Vagina (tissue), 2 donors: ENCODE measurements around the gene C17orf50. TPM values are rescaled to one million over a fixed set of nuclear protein-coding genes. Genes with fewer than 3 reads are reported as not detected.
A peak's percentile ranks its signal among the peaks of the same experiment; 100 is the strongest.

ENCODE experiments used
- DNase-seq, 2 donors: peaks; one replicate each; pipeline ENCODE4 v3.0.0-alpha.2; 2017; ENCODE audit errors: extremely low spot score in 2 of 2
- H3K27ac ChIP-seq: fragments of 200-600 bp; sonication (generic); one replicate; pipeline ENCODE4 v1.5.1; 2019
- H3K27me3 ChIP-seq: fragments of 200-600 bp; sonication (generic); one replicate; pipeline ENCODE4 v1.5.1; 2019
- H3K36me3 ChIP-seq, 2 donors: fragments of 200-600 bp; sonication (generic); one replicate each; pipeline ENCODE4 v1.5.1; 2017 to 2019
- H3K4me1 ChIP-seq: fragments of 200-600 bp; sonication (generic); one replicate; pipeline ENCODE4 v1.5.1; 2019
- H3K4me3 ChIP-seq, 2 donors: fragments of 200-600 bp; sonication (generic); 1 replicate in 1 of 2; 2 replicates in 1 of 2; pipeline ENCODE4 v1.5.1; 2016 to 2019
- H3K9me3 ChIP-seq: fragments of 200-600 bp; sonication (generic); one replicate; pipeline ENCODE4 v1.5.1; 2019
- CTCF ChIP-seq, 3 experiments: fragments of 450-650 bp in 2 of 3; fragments of 200-600 bp in 1 of 3; sonication (generic) in 1 of 3; IDR thresholded peaks; one replicate each; pipeline ENCODE4 v1.5.1; 2017 to 2019; ENCODE audit warnings: antibody characterized with exemption in 3 of 3, mild to moderate bottlenecking in 2 of 3, moderate library complexity in 2 of 3
- POLR2A ChIP-seq, 2 donors: fragments of 450-650 bp; IDR thresholded peaks; one replicate each; pipeline ENCODE4 v1.6.1; 2017; ENCODE audit warnings: antibody characterized with exemption in 2 of 2, mild to moderate bottlenecking in 2 of 2, moderate library complexity in 2 of 2
- POLR2AphosphoS5 ChIP-seq, 2 donors: sonication (generic); formaldehyde crosslinking; IDR thresholded peaks; one replicate each; pipeline ENCODE4 v1.9.0; 2017; ENCODE audit warnings: antibody characterized with exemption in 2 of 2, mild to moderate bottlenecking in 2 of 2, low read depth in 1 of 2; ENCODE audit not compliant: insufficient read depth in 1 of 2
- intact Hi-C: fragments of 100-400 bp; cut with DNase I; formaldehyde crosslinking; loops from one replicate; pipeline ENCODE4 v1.15.1; 2023
- total RNA-seq: library from RNA; depleted of rRNA; stranded (reverse); fragments of >200 nt; gene quantifications from one replicate; pipeline ENCODE4 v1.2.3, GENCODE V29; 2016

Gene C17orf50
- total RNA-seq, 1 donor from 2014 or later, result not detected

GRCh38 chr17:35793257-35793656 is 32.6 kb downstream of the C17orf50 start:
- H3K27me3 ChIP-seq, result no peaks in the 10 kb centered on the region
- H3K4me1 ChIP-seq, result peaks cover 15% of the 10 kb centered on the region
- intact Hi-C loops, result no loop called here
- no peak overlapping the region for H3K27ac ChIP-seq
- no peaks in the 10 kb centered on the region for H3K36me3 ChIP-seq
- peak in 1 of 2 donors; percentile 37 for DNase-seq
- H3K9me3 ChIP-seq, result no peaks in the 10 kb centered on the region
- TF ChIP-seq POLR2AphosphoS5 (IDR thresholded peaks at IDR 0.05; ENCODE audit: insufficient read depth in 1 of 2, low read depth in 1 of 2) (no peak), POLR2A (IDR thresholded peaks at IDR 0.05) (no peak), CTCF (IDR thresholded peaks at IDR 0.05) (no peak)
- no peak overlapping the region for H3K4me3 ChIP-seq

- TF ChIP-seq CTCF (IDR thresholded peaks at IDR 0.05) (no peak), POLR2AphosphoS5 (IDR thresholded peaks at IDR 0.05; ENCODE audit: insufficient read depth in 1 of 2, low read depth in 1 of 2) (no peak), POLR2A (IDR thresholded peaks at IDR 0.05) (no peak)
- intact Hi-C loops, result no loop called here
Observed at GRCh38 chr17:35795007-35795870, 34.6 kb downstream of the C17orf50 start, which contains the start of gene MMP28. MMP28 (minus strand) TSS chr17:35795641; CDS start chr17:35795377, 264 bp downstream.

GRCh38 chr17:35795871-35796265 is 35.2 kb downstream of the C17orf50 start:
- Histone ChIP-seq H3K36me3 (no peaks in the 10 kb centered on the region), H3K4me3 (peak overlapping the region; percentile 55 to 62), H3K27me3 (no peaks in the 10 kb centered on the region), H3K27ac (no peak overlapping the region), H3K9me3 (no peaks in the 10 kb centered on the region), H3K4me1 (peaks cover 15% of the 10 kb centered on the region)
- peak in 1 of 2 donors; percentile 61 for DNase-seq
- intact Hi-C loops, result no loop called here
- no peak for TF ChIP-seq POLR2AphosphoS5 (IDR thresholded peaks at IDR 0.05; ENCODE audit: insufficient read depth in 1 of 2, low read depth in 1 of 2)

More at GRCh38 chr17:35795007-35795870, 34.6 kb downstream of the C17orf50 start, which contains the start of gene MMP28:
- peaks cover 11% of the 10 kb centered on the region for H3K4me1 ChIP-seq
- no peaks in the 10 kb centered on the region for H3K36me3 ChIP-seq
- peak in 1 of 2 donors; percentile 46 for DNase-seq
- H3K4me3 ChIP-seq, result peak within 1 kb of the TSS; percentile 55 to 62
- H3K27me3 ChIP-seq, result no peaks in the 10 kb centered on the region
- no peak within 1 kb of the TSS for H3K27ac ChIP-seq
- H3K9me3 ChIP-seq, result no peaks in the 10 kb centered on the region

GRCh38 chr17:35796942-35797341 is 36.3 kb downstream of the C17orf50 start:
- intact Hi-C loops, result no loop called here
- peak in 1 of 2 donors; percentile 43 for DNase-seq
- Histone ChIP-seq H3K9me3 (no peaks in the 10 kb centered on the region), H3K27me3 (no peaks in the 10 kb centered on the region), H3K36me3 (no peaks in the 10 kb centered on the region), H3K27ac (no peak overlapping the region), H3K4me3 (no peak overlapping the region), H3K4me1 (peaks cover 25% of the 10 kb centered on the region)
- no peak for TF ChIP-seq POLR2A (IDR thresholded peaks at IDR 0.05)
- TF ChIP-seq POLR2AphosphoS5 (IDR thresholded peaks at IDR 0.05; ENCODE audit: insufficient read depth in 1 of 2, low read depth in 1 of 2), result no peak
- no peak for TF ChIP-seq CTCF (IDR thresholded peaks at IDR 0.05)

- Histone ChIP-seq H3K27ac (no peak overlapping the region), H3K9me3 (no peaks in the 10 kb centered on the region), H3K4me1 (peaks cover 26% of the 10 kb centered on the region), H3K27me3 (no peaks in the 10 kb centered on the region), H3K36me3 (no peaks in the 10 kb centered on the region), H3K4me3 (no peak overlapping the region)
- intact Hi-C loops, result no loop called here
- DNase-seq, result peak in 1 of 2 donors; percentile 77
- no peak for TF ChIP-seq CTCF (IDR thresholded peaks at IDR 0.05)
- no peak for TF ChIP-seq POLR2A (IDR thresholded peaks at IDR 0.05)
- no peak for TF ChIP-seq POLR2AphosphoS5 (IDR thresholded peaks at IDR 0.05; ENCODE audit: insufficient read depth in 1 of 2, low read depth in 1 of 2)
Observed at GRCh38 chr17:35797370-35797769, 36.7 kb downstream of the C17orf50 start.
